Measurements from ENCODE around the gene AFF3. TPM values are rescaled to one million over a fixed set of nuclear protein-coding genes. Genes with fewer than 3 reads are reported as not detected.

Gene AFF3
- total and polyA plus RNA-seq, 10 of the 15 experiments (the other 5 are each of a cell fraction or from before 2014, with no cell fraction given), result 0.26 to 5.5 (median 3.0) TPM

DNA sequence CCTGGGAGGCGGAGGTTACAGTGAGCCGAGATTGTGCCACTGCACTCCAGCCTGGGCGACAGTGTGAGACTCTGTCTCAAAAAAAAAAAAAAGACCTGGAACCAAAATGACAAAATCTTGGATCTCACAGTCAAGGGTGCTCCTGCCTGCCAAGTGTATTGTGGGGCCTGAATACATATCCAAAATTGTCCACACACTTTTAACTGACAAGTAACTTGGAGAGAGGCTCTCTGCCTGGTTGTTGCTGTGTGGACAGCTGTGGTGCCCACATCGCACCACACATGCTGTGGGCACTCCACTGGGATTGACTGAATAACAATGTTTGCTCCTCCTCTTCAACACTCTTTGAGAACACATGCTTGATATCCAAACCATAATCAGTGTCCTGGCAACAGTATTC is 534.9 kb downstream of the AFF3 start (continued):
- no peak for TF ChIP-seq PAX8 (IDR thresholded peaks at IDR 0.05)

DNA sequence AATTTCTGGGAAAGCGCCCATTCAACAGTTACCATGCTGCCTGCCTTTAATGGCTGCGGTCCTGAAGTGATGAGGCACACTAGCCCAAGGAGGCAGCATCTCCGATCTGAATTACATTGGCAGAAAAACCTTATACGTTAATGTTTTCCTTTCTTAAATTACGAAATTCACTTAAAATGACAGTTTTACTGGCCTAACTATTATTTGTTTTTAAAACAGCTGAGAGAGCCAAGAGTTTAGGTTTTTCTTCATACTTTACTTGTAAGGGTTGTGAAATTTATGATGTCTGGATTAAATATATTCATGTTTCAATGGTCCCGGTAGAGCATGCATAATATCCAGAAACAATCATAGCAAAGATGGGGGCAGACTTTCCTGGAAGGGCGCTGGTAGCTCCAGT is 537.4 kb downstream of the AFF3 start:
- Histone ChIP-seq H3K27ac (ENCODE audit: control insufficient read depth, insufficient read depth) (no peak overlapping the region), H4K20me1 (ENCODE audit: control insufficient read depth, insufficient read depth) (no peaks in the 10 kb centered on the region), H2AFZ (ENCODE audit: control insufficient read depth, low read depth, low read length) (no peak overlapping the region), H3K27me3 (replicated peaks in 1 of 2; ENCODE audit: control insufficient read depth in 2 of 2, insufficient read depth in 2 of 2, low read length in 1 of 2) (no peaks in the 10 kb centered on the region; a peak in 2 of 4 replicates), H3K4me1 (ENCODE audit: control insufficient read depth, insufficient read depth, low read length) (no peaks in the 10 kb centered on the region), H3K36me3 (ENCODE audit: control insufficient read depth in 2 of 2, insufficient read depth in 2 of 2, low read length in 1 of 2) (no peaks in the 10 kb centered on the region), H3K9me3 (replicated peaks; ENCODE audit: control insufficient read depth, insufficient read depth, low read length) (no peaks in the 10 kb centered on the region), H3K9ac (ENCODE audit: control insufficient read depth, insufficient read depth, low read length) (no peak overlapping the region), H3K79me2 (ENCODE audit: control insufficient read depth, insufficient read depth, low read length) (no peaks in the 10 kb centered on the region), H3K4me3 (no peak overlapping the region), H3K4me2 (ENCODE audit: control insufficient read depth, insufficient read depth) (no peak overlapping the region)
- intact Hi-C loops (cut with micrococcal nuclease; ENCODE audit: unreplicated experiment), result no loop called here
- no peak for ATAC-seq
- BruUV-seq (replicated peaks), result no TSS peak
- no peak for DNase-seq (ENCODE audit: low read depth, low spot score)
- in situ Hi-C loops (cut with MboI), result no loop called here
- ChIA-PET RAD21 (ENCODE audit: unreplicated experiment) (no interaction called here), POLR2A (no interaction called here), CTCF (interaction anchor here (0.6 kb wide), 1 partner anchor 43 kb away, joined by 6 read pairs; no protein-coding TSS in a partner anchor), SMC1A (ENCODE audit: uncharacterized antibody, unreplicated experiment) (no interaction called here)
- TF ChIP-seq BCL11A (IDR thresholded peaks at IDR 0.05; ENCODE audit: low read depth, low read length) (no peak), JUND (IDR thresholded peaks at IDR 0.05; ENCODE audit: low read depth, low read length) (no peak), CREB1 (IDR thresholded peaks at IDR 0.05; ENCODE audit: low read depth) (no peak), ZNF217 (IDR thresholded peaks at IDR 0.05) (no peak), TCF7 (IDR thresholded peaks at IDR 0.05; ENCODE audit: borderline replicate concordance) (no peak), SUZ12 (IDR thresholded peaks at IDR 0.05; ENCODE audit: unreplicated experiment) (no peak), FOXK2 (IDR thresholded peaks at IDR 0.05) (no peak), NFXL1 (IDR thresholded peaks at IDR 0.05; ENCODE audit: borderline replicate concordance) (no peak), PML (IDR thresholded peaks at IDR 0.05; ENCODE audit: low read length) (no peak), HCFC1 (IDR thresholded peaks at IDR 0.05; ENCODE audit: low read length) (no peak)
- FAIRE-seq, result no peak
- WGBS (ENCODE audit: insufficient coverage, insufficient replicate concordance, low lambda C conversion rate, missing lambda C conversion rate), result 51% methylated on average over 7 of the region's 7 CpGs

Measured in GM12878 (cell line).